A549 (cell line): ENCODE results near the gene DNM3. TPM values are rescaled to one million over a fixed set of nuclear protein-coding genes. Genes with fewer than 3 reads are reported as not detected.

Experiments
- ATAC-seq, 2 experiments: fragments of 200-7000 bp in 1 of 2; fragments of >200 bp in 1 of 2; cut with Nextera tagmentation in 1 of 2; cut with Tn5 transposase in 1 of 2; 3 replicates each; pipeline versions ENCODE4 v1.8.0 to v1.9.1; 2018 to 2020; ENCODE audit warnings: mild to moderate bottlenecking in 1 of 2, moderate library complexity in 1 of 2
- CTCF ChIA-PET: fragments of 300-600 bp; sonication (Branson Sonifier 250); formaldehyde crosslinking; extraction: SDS; loops from one replicate; lab custom pipeline; 2021; ENCODE audit warnings: antibody characterized with exemption, inconsistent platforms; lab: Yijun Ruan, JAX
- POLR2A ChIA-PET: fragments of 350-600 bp; formaldehyde crosslinking; extraction: SDS; loops from one replicate; lab custom pipeline; 2021; ENCODE audit warnings: antibody characterized with exemption, inconsistent platforms; lab: Yijun Ruan, JAX
- DNase-seq, 2 experiments: peaks; one replicate each; pipeline versions ENCODE4 v3.0.0 to v3.0.0-alpha.2; 2011 to 2016; ENCODE audit warnings: low read depth in 1 of 2, low spot score in 1 of 2
- FAIRE-seq: peaks from 2 replicates; lab custom pipeline; 2011; peaks lifted over from hg19 to GRCh38; lab: Jason Lieb, UNC
- H3K27ac ChIP-seq, 2 experiments: fragments of >200 bp; sonication (Bioruptor Twin); formaldehyde crosslinking; 3 replicates each; pipeline ENCODE4 v1.5.1; 2016 to 2017
- H3K4me1 ChIP-seq: fragments of >200 bp; sonication (Bioruptor Twin); formaldehyde crosslinking; 3 replicates; pipeline ENCODE4 v1.6.1; 2016
- H3K4me2 ChIP-seq: fragments of >200 bp; sonication (Bioruptor Twin); formaldehyde crosslinking; 3 replicates; pipeline ENCODE4 v1.6.1; 2016
- H3K4me3 ChIP-seq: fragments of >200 bp; sonication (Bioruptor Twin); formaldehyde crosslinking; 3 replicates; pipeline ENCODE4 v1.5.1; 2016
- H3K9me3 ChIP-seq: fragments of >200 bp; sonication (Bioruptor Twin); formaldehyde crosslinking; 3 replicates; pipeline ENCODE4 v1.6.1; 2016
- BHLHE40 ChIP-seq: IDR thresholded peaks from 2 replicates; pipeline ENCODE4 v1.6.1; 2012; ENCODE audit warnings: low read depth, low read length, inconsistent platforms
- CBX2 ChIP-seq: fragments of 200-600 bp; sonication (generic); IDR thresholded peaks from 2 replicates; pipeline ENCODE4 v1.6.1; 2016; ENCODE audit warnings: low read depth, mild to moderate bottlenecking, borderline replicate concordance
- CBX8 ChIP-seq: fragments of 200-600 bp; sonication (generic); IDR thresholded peaks from 2 replicates; pipeline ENCODE4 v1.6.1; 2016
- CEBPB ChIP-seq, 2 experiments: fragments of >200 bp in 1 of 2; sonication (Bioruptor Twin) in 1 of 2; formaldehyde crosslinking in 1 of 2; IDR thresholded peaks; 2 replicates each; pipeline ENCODE4 v1.6.1; 2012 to 2016
- CHD2 ChIP-seq: fragments of 150-350 bp; IDR thresholded peaks from 2 replicates; pipeline ENCODE4 v1.6.1; 2014; ENCODE audit warnings: low read length; ENCODE audit not compliant: partially characterized antibody
- ESRRA ChIP-seq: fragments of 150-350 bp; IDR thresholded peaks from 2 replicates; pipeline ENCODE4 v1.6.1; 2014; ENCODE audit warnings: mild to moderate bottlenecking, low read length, borderline replicate concordance
- FOSL2 ChIP-seq, 2 experiments: fragments of 450-650 bp in 1 of 2; fragments of >200 bp in 1 of 2; sonication (Bioruptor Twin) in 1 of 2; formaldehyde crosslinking; IDR thresholded peaks; 2 replicates each; pipeline versions ENCODE4 v1.5.0 to v1.6.1; 2016 to 2020; ENCODE audit warnings: mild to moderate bottlenecking in 1 of 2, moderate library complexity in 1 of 2
- FOXS1 ChIP-seq: fragments of 250-450 bp; sonication (Bioruptor Pico); IDR thresholded peaks from 2 replicates; pipeline ENCODE4 v1.5.0; 2020; ENCODE audit warnings: mild to moderate bottlenecking, moderate library complexity
- GATA3 ChIP-seq: IDR thresholded peaks from 2 replicates; pipeline ENCODE4 v1.6.1; 2012; ENCODE audit warnings: borderline replicate concordance
- HDAC2 ChIP-seq: fragments of 200-600 bp; sonication (generic); IDR thresholded peaks from 2 replicates; pipeline ENCODE4 v1.6.1; 2016
- HOXA7 ChIP-seq: fragments of 250-450 bp; sonication (Bioruptor Pico); IDR thresholded peaks from 2 replicates; pipeline ENCODE4 v1.5.0; 2020; ENCODE audit warnings: mild to moderate bottlenecking, moderate library complexity
- HOXB5 ChIP-seq: fragments of 250-450 bp; sonication (Bioruptor Pico); IDR thresholded peaks from 2 replicates; pipeline ENCODE4 v1.5.0; 2020; ENCODE audit warnings: mild to moderate bottlenecking, moderate library complexity
- JUNB ChIP-seq: fragments of >200 bp; sonication (Bioruptor Twin); formaldehyde crosslinking; IDR thresholded peaks from 2 replicates; pipeline ENCODE4 v1.6.1; 2016
- MAFK ChIP-seq: fragments of 450-650 bp; IDR thresholded peaks from 2 replicates; pipeline ENCODE4 v1.6.1; 2014; ENCODE audit not compliant: partially characterized antibody
- MYC ChIP-seq: IDR thresholded peaks from 2 replicates; pipeline ENCODE4 v1.6.1; 2012; ENCODE audit warnings: mild to moderate bottlenecking, inconsistent platforms, low read length, improper control_type of control experiment, borderline replicate concordance
- NR3C1 ChIP-seq: fragments of >200 bp; sonication (Bioruptor Twin); formaldehyde crosslinking; IDR thresholded peaks from 3 replicates; pipeline ENCODE4 v1.6.1; 2017
- PHF8 ChIP-seq: fragments of 200-600 bp; sonication (generic); IDR thresholded peaks from 2 replicates; pipeline ENCODE4 v1.6.1; 2016; ENCODE audit warnings: low read depth, mild to moderate bottlenecking, antibody characterized with exemption, moderate library complexity, borderline replicate concordance
- POLR2AphosphoS2 ChIP-seq: conservative IDR thresholded peaks from 2 replicates; pipeline ENCODE4 v1.6.1; 2012; ENCODE audit warnings: low read length, improper control_type of control experiment, inconsistent platforms
- RNF2 ChIP-seq: fragments of 200-600 bp; sonication (generic); IDR thresholded peaks from 2 replicates; pipeline ENCODE4 v1.6.1; 2016; ENCODE audit warnings: low read depth, mild to moderate bottlenecking, antibody characterized with exemption, moderate library complexity, borderline replicate concordance
- SMC3 ChIP-seq: fragments of >200 bp; sonication (Bioruptor Twin); formaldehyde crosslinking; IDR thresholded peaks from 3 replicates; pipeline ENCODE4 v1.6.1; 2018; ENCODE audit warnings: inconsistent platforms
- SREBF2 ChIP-seq: fragments of 450-650 bp; IDR thresholded peaks from 2 replicates; pipeline ENCODE4 v1.6.1; 2014; ENCODE audit warnings: mild to moderate bottlenecking, moderate library complexity
- ZFP36 ChIP-seq: fragments of 450-650 bp; IDR thresholded peaks from 2 replicates; pipeline ENCODE4 v1.6.1; 2014; ENCODE audit warnings: borderline replicate concordance; ENCODE audit not compliant: partially characterized antibody
- WGBS: methylation state at CpG from one replicate; pipeline ENCODE4 v1.1.6; 2017; ENCODE audit errors: missing lambda C conversion rate; 5-methylcytosine and 5-hydroxymethylcytosine counted together
- polyA plus RNA-seq, 4 experiments: library from polyadenylated mRNA; depleted of rRNA in 3 of 4; stranded (reverse); fragments of >200 nt; fragmentation: RNase III in 1 of 4; extraction: RNeasy Plus Mini Kit Qiagen cat#74134 plus additional on column Dnase treatment in 1 of 4; gene quantifications; 2 replicates in 3 of 4; 3 replicates in 1 of 4; pipeline ENCODE4 v1.2.3, GENCODE V29; 2011 to 2017
- TF ChIP-seq, protein P1 (sequence below): fragments of >200 bp; sonication (Bioruptor Twin); formaldehyde crosslinking; IDR thresholded peaks from 3 replicates; pipeline ENCODE4 v1.6.1; 2016
- TF ChIP-seq, protein P2 (sequence below): fragments of 250-450 bp; sonication (Bioruptor Pico); IDR thresholded peaks from 2 replicates; pipeline ENCODE4 v1.5.0; 2020; ENCODE audit warnings: low read depth, mild to moderate bottlenecking, moderate library complexity
- TF ChIP-seq, protein P3 (sequence below): fragments of 150-350 bp; IDR thresholded peaks from 2 replicates; pipeline ENCODE4 v1.6.1; 2014; ENCODE audit warnings: low read depth, mild to moderate bottlenecking, low read length
- TF ChIP-seq, protein P4 (sequence below): IDR thresholded peaks from 2 replicates; pipeline ENCODE4 v1.6.1; 2012; ENCODE audit warnings: low read depth, borderline replicate concordance

The DNM3 gene
- polyA plus RNA-seq, 2 of the 4 experiments (the other 2 are of a cell fraction) = 0.57 to 1.5 TPM

DNA sequence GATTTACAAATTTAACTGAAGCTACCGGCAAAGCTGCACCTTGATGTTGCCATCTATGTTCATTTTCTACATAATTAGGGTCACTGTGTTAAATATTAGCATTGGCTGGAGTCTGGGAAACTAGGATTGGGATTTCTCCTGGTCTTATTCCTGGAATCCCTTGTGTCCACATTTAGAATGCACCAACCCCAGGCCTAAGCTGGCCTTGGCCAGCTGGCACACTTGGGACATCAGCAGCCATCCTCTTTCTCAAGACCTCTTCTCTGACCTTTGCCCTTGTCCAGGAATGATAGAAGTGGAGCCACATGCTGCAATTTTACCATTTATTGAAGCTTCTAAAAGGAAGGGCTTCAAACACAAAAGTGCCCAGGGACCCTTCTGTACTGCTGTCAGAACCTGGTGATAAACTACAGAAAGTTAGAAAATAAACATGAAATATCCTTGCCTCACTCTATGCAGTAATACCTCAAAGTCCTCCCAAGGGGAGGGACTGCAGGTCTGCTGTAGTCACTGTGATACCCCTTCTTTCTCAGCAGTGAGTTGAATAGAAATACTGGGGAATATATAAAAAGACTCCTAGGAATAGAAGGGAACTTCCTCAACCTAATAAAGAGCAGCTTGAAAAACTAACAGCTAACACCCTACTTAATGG, 616.3 kb downstream of the DNM3 start:
- Histone ChIP-seq H3K4me2 (no peak overlapping the region), H3K4me1 (peaks cover 43% of the 10 kb centered on the region), H3K9me3 (no peaks in the 10 kb centered on the region), H3K27ac (no peak overlapping the region), H3K4me3 (no peak overlapping the region)
- FAIRE-seq (no peak), DNase-seq (no peak), ATAC-seq (no peak)
- TF ChIP-seq FOXS1 (no peak), HDAC2 (no peak), ESRRA (no peak), HOXA7 (no peak), RNF2 (no peak), CHD2 (no peak), SREBF2 (no peak), POLR2AphosphoS2 (no peak), HOXB5 (CRISPR knock-in tag) (no peak), CBX8 (no peak), MYC (no peak), CBX2 (no peak)
- TF ChIP-seq, protein P1, sequence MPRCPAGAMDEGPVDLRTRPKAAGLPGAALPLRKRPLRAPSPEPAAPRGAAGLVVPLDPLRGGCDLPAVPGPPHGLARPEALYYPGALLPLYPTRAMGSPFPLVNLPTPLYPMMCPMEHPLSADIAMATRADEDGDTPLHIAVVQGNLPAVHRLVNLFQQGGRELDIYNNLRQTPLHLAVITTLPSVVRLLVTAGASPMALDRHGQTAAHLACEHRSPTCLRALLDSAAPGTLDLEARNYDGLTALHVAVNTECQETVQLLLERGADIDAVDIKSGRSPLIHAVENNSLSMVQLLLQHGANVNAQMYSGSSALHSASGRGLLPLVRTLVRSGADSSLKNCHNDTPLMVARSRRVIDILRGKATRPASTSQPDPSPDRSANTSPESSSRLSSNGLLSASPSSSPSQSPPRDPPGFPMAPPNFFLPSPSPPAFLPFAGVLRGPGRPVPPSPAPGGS = no peak
- TF ChIP-seq, protein P2, sequence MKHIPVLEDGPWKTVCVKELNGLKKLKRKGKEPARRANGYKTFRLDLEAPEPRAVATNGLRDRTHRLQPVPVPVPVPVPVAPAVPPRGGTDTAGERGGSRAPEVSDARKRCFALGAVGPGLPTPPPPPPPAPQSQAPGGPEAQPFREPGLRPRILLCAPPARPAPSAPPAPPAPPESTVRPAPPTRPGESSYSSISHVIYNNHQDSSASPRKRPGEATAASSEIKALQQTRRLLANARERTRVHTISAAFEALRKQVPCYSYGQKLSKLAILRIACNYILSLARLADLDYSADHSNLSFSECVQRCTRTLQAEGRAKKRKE = no peak
- TF ChIP-seq, protein P3, sequence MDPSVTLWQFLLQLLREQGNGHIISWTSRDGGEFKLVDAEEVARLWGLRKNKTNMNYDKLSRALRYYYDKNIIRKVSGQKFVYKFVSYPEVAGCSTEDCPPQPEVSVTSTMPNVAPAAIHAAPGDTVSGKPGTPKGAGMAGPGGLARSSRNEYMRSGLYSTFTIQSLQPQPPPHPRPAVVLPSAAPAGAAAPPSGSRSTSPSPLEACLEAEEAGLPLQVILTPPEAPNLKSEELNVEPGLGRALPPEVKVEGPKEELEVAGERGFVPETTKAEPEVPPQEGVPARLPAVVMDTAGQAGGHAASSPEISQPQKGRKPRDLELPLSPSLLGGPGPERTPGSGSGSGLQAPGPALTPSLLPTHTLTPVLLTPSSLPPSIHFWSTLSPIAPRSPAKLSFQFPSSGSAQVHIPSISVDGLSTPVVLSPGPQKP = no peak
- TF ChIP-seq, protein P4, sequence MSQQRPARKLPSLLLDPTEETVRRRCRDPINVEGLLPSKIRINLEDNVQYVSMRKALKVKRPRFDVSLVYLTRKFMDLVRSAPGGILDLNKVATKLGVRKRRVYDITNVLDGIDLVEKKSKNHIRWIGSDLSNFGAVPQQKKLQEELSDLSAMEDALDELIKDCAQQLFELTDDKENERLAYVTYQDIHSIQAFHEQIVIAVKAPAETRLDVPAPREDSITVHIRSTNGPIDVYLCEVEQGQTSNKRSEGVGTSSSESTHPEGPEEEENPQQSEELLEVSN = no peak
- 94% methylated on average over 1 of the region's 1 CpG for WGBS
- ChIA-PET POLR2A (no interaction called here), CTCF (interaction anchor here (1.2 to 1.9 kb wide), 5 partner anchors 8 to 262 kb away, joined by 3 to 8 read pairs (median 3); partner anchors contain the start of gene PIGC)

DNA sequence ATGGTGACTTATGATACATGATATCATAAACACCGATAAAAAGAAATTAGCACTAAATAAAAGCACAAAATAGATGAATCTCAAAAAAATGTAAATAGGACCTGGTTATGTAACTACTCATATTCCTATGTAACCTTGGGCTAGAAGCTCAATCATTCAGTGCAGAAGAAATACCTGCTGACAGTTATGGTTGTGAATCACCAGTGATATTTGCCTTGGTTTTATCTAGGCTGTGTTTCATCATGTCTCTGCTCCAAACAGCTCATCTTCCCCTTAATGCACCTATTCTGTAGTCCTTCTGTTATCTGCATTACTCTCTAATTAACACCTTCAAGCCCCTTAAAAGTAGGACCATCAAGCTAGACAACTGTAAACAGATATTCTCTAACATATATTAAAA, 618.9 kb downstream of the DNM3 start:
- ChIA-PET CTCF (interaction anchor here (1.0 to 3.0 kb wide), 4 partner anchors 10 to 17 kb away, joined by 3 to 22 read pairs (median 5); partner anchors contain the start of gene PIGC), POLR2A (interaction anchor here (0.5 to 1.4 kb wide), 3 partner anchors 56 to 679 kb away, joined by 3 to 17 read pairs (median 3); partner anchors contain the start of genes METTL13 and SUCO)
- H3K27ac ChIP-seq = peak overlapping the region in 1 of 2 experiments; percentile 65; a peak in 3 of 6 replicates
- H3K4me3 ChIP-seq = no peak overlapping the region; the same call in 2 of the 3 replicates
- peak overlapping the region; percentile 65 for H3K4me2 ChIP-seq
- TF ChIP-seq PHF8 = no peak
- peak; percentile 65 for TF ChIP-seq FOSL2 (IDR thresholded peaks at IDR 0.05)
- TF ChIP-seq FOSL2 (CRISPR knock-in tag; IDR thresholded peaks at IDR 0.05) = peak; percentile 55
- TF ChIP-seq GATA3 = peak; percentile 67
- TF ChIP-seq SMC3 = 0 out of 3 replicates have a peak, but pooled peaks have one; percentile 8
- TF ChIP-seq CEBPB (IDR thresholded peaks at IDR 0.05) = peak; percentile 65 to 68
- TF ChIP-seq BHLHE40 = no peak
- peak; percentile 73 for TF ChIP-seq JUNB
- no peak for TF ChIP-seq ZFP36
- no peak for TF ChIP-seq NR3C1
- no peak for TF ChIP-seq MAFK
- DNase-seq (peak in 1 of 2 experiments; percentile 49), ATAC-seq (peak; percentile 70 to 85), FAIRE-seq (no peak)
- 24% methylated on average over 1 of the region's 1 CpG for WGBS
- peaks cover 27% of the 10 kb centered on the region for H3K4me1 ChIP-seq
- no peaks in the 10 kb centered on the region for H3K9me3 ChIP-seq
